HPDE6-E6E7 (cell line): ENCODE data around the gene RAPGEF5.

Experiments
- DNase-seq: peaks from one replicate; pipeline ENCODE4 v3.0.0; 2011; ENCODE audit warnings: missing footprints; ENCODE audit errors: extremely low spot score

The RAPGEF5 gene

GRCh38 chr7:22192801-22193200 is 164.2 kb downstream of the RAPGEF5 start:
- no peak for DNase-seq

- DNase-seq: no peak
Observed at GRCh38 chr7:22190736-22191135, 166.2 kb downstream of the RAPGEF5 start.

- no peak for DNase-seq
Observed at GRCh38 chr7:22189741-22190140, 167.2 kb downstream of the RAPGEF5 start.

GRCh38 chr7:22189230-22189629 is 167.7 kb downstream of the RAPGEF5 start:
- no peak for DNase-seq

- no peak for DNase-seq
Observed at GRCh38 chr7:22187691-22188348, 169.1 kb downstream of the RAPGEF5 start.

GRCh38 chr7:22185559-22185958 is 171.4 kb downstream of the RAPGEF5 start:
- DNase-seq: no peak

GRCh38 chr7:22184549-22185199 is 172.3 kb downstream of the RAPGEF5 start:
- DNase-seq: no peak

GRCh38 chr7:22183522-22184280 is 173.3 kb downstream of the RAPGEF5 start:
- DNase-seq: no peak

GRCh38 chr7:22182149-22182548 is 174.8 kb downstream of the RAPGEF5 start:
- DNase-seq: no peak

GRCh38 chr7:22181663-22182062 is 175.3 kb downstream of the RAPGEF5 start:
- no peak for DNase-seq

- DNase-seq: no peak
Observed at GRCh38 chr7:22179442-22179879, 177.5 kb downstream of the RAPGEF5 start.

GRCh38 chr7:22178735-22179134 is 178.2 kb downstream of the RAPGEF5 start:
- no peak for DNase-seq

- no peak for DNase-seq
Observed at GRCh38 chr7:22176791-22177412, 180.1 kb downstream of the RAPGEF5 start.

- no peak for DNase-seq
Observed at GRCh38 chr7:22174574-22174953, 182.4 kb downstream of the RAPGEF5 start.

GRCh38 chr7:22173685-22174573 is 183.0 kb downstream of the RAPGEF5 start:
- peak; percentile 20 for DNase-seq

- DNase-seq: no peak
Observed at GRCh38 chr7:22168129-22168634, 188.8 kb downstream of the RAPGEF5 start.

GRCh38 chr7:22167482-22167881 is 189.5 kb downstream of the RAPGEF5 start:
- no peak for DNase-seq

- DNase-seq: no peak
Observed at GRCh38 chr7:22166928-22167327, 190.0 kb downstream of the RAPGEF5 start.

GRCh38 chr7:22159341-22159740 is 197.6 kb downstream of the RAPGEF5 start:
- DNase-seq: no peak

GRCh38 chr7:22157552-22157951 is 199.4 kb downstream of the RAPGEF5 start:
- no peak for DNase-seq

- DNase-seq: peak; percentile 68
Observed at GRCh38 chr7:22156205-22156604, 200.7 kb downstream of the RAPGEF5 start.
